Retina (tissue), 1 donor: ENCODE measurements around the gene OR9Q1.
"Not testable (repeated sequence)": the region's sequence is repeated elsewhere in the genome, so short reads cannot be mapped to it uniquely, and the experiment has no call there.

Source experiments
- DNase-seq: peaks from one replicate; pipeline ENCODE4 v3.0.0-alpha.2; 2016

Gene OR9Q1, protein sequence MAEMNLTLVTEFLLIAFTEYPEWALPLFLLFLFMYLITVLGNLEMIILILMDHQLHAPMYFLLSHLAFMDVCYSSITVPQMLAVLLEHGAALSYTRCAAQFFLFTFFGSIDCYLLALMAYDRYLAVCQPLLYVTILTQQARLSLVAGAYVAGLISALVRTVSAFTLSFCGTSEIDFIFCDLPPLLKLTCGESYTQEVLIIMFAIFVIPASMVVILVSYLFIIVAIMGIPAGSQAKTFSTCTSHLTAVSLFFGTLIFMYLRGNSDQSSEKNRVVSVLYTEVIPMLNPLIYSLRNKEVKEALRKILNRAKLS

DNA sequence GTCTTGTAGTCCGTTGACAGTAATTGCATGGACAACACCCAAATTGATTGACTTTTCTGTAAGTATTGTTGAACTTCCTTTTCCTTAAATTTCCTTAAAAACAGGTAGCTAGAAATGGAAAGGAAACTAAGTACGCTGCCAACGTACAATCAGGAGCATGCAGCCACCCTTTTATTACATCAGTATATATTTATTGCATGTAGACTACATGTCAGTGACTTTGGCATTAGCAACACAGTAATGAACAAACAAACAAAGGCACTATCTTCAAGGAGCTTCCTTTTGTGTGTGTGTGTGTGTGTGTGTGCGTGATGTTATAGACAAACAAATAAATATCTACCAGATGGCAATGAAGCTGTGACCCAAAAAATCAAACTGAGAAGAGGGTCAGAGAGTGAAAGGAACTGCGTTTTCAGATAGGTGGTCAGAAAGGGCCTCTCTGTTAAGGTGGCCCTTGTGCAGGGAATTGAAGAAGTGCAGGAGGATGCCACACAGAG is at the start of gene OR9Q1:
OR9Q1 (plus strand) TSS at position 447 of the 497 bp plus-strand sequence. CDS start 155,564 bp downstream, outside the sequence.
- no peak for DNase-seq

DNA sequence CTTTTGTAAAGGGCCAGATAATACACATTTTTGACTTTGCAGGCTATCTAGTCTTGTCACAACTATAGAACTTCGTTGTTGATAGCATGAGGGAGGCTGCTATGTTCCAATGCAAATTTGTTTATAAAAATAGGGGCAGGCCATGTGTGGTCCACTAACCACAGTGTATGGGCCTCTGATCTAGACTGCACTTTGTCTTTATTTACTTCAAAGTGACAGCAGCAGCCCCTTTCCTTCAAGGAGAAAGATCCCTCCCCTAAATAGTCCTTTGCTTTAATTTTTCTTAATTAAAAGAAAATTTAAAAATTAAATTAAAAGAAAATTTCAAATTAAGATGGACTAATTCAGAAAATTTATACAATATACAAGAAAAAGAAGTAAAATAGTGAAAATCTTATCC is 49.5 kb upstream of the OR9Q1 start:
- DNase-seq: no peak

DNA sequence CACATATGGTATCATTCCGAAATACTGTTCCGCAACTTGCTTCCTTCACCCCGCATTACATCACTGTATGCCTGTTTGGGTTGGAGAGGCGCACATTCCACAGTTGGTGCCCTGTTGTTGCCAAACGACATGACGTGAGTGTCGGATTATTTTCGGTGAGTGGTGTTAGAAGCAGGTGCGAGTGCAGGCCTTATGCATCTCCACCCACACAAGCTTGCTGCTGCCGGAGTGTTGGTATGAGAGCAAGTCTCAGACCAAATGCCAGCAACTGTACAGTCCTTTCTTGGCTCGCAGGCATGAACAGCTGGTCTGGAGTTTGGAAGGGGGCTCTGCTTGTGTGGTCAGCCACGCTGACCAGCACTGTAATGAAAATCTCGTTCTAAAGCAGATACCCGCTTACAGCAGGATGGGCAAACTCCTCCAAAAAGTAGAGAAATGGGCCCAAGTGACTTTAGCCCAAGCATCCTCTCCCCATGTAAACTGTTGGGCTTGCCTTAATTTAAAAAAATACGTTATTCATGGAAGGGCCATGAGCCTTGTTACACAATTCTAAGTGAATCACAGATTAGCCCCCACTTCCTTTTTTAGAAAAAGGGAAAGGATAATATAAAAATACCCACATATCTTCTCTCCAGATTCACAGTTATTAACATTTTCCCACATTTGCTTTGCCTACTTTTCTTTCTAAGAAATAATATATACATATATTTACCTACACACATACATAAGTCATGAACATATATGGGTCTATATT is 48.7 kb upstream of the OR9Q1 start:
- DNase-seq: no peak

DNA sequence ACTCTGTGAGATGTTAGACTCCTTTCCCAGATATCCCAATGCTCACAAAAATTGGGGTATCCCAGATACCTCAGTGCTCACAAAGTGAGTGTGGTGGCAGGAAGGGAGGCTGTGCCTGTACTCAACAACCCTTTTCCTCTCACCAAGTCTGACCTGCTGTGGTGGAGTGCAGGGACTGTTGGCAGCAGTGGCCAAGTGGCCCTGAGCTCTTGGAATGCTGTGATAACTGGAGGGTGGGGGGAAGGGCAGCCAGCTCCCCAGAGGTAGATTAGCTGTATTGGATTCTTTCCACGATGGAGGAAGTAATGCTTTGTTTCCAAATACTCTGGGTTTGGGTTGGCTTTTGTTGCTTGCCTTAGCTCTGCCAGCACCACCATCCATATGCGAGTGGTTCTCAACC is 46.0 kb upstream of the OR9Q1 start:
- no peak for DNase-seq

DNA sequence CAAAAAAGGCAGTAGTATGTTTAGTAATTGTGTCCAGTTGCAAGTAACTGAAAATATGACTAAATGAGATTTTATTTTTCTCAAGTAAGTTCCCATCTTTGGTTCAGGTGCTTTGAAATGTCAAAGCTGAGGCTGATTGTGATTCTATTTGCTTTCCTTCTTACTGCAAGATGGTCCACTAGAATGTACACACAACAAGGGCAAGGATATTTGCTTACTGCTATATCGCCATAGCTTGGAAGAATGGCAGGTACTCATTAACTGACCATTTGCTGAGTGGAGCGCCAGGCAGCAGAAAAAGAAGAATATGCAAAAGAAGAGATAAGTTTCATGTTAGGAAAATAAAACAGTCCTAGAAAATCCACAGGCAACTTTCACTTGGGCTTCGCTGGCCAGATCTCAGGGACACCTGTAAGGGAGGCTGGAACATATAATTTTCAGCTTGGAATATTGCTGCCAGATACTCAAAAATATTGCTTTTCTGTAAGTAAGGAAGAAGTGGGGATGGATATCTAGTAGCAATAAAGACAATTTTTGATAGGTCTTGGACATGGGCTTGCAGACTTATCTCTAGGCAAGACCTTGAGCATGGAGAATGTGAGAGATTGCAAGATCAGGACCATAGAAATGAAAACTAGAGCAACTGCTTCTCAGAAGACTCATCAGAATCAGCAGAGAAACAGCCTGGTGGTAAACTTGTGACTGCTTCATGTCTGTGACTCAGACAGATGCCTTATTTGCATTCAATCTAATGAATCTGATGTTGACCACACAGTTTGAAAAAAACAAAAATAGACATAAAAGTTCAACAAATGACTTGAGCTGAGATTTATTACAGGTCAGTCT is 44.8 kb upstream of the OR9Q1 start:
- no peak for DNase-seq

DNA sequence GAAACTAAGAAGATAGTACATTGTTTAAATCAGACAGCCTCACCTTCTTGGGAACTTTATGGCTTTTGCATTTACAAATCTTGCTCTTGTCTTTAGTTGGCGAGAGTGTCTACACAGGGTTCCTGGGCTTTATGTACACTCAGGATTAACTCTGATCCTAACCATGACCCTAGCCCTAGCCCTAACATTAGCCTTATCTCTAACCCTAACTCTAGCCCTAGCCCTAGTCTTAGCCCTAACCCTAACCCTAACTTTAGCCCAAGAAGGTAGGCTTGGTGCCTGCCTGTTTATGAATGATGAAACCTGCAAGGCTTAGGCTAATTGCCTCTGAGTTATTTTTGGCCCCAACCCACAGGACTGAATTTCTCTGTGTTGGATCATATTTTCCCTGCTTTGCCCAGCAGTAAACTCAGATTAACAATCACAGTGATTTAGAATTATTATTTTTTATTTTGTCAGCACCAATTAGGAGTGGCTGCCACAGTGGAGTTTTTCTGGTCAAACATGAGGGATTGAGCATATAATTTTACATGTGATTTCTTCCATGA is 44.1 kb upstream of the OR9Q1 start:
- DNase-seq: no peak

DNA sequence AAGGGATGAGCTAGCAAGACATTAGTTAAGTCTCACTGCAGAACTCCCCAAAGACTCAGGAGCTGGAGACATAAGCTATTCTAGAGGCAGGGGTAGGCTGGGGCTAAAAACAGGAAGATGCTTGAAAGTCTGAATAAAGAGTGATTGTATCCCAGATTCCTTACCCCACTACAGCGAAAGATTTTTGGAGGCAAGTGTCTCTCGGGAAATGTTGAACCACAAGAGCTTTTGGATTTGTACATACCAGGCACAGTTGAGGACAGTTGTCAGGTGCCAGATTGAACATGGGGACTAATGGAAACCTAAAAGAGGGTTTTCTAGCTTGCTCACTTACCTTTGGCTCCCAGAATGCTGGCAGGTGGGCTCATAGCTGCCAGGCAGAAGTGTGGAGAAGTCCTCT is 43.5 kb upstream of the OR9Q1 start:
- no peak for DNase-seq

DNA sequence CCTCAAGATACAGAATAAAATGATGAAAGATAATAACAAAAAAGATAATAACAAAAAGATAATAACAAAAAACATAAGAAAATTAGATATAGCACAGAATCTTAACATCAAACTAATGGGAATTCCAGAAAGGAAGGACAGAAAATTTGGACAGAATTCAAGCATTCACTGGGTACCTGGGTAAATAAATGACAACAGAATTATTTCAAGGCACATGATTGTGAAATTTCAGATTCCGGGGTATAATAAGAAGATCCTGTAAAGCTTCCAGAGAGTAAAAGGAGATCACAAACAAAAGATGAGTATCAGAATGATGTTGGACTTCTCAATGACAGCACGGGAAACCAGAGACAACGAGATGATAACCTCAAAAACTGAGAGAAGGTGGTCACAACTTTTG is 42.1 kb upstream of the OR9Q1 start:
- DNase-seq: no peak

DNA sequence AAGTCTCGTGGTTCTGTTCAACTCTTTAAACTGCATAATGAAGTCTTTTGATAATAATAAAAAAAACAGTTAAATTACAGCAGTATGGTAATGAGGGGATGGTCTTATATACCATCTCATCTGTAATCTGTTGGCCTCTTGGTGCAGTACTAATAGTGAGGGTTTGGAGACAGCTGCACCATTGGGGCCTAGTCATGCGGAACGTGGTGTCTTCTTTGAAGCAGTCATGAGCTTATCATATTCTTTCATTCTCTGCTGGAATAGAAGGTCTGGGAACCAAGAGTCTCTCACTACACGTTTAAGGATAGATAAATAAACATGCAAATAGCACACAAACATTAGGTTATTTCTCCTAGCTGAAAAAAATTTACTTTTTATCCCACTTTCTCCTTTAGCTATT is 40.9 kb upstream of the OR9Q1 start:
- DNase-seq: peak; percentile 12

DNA sequence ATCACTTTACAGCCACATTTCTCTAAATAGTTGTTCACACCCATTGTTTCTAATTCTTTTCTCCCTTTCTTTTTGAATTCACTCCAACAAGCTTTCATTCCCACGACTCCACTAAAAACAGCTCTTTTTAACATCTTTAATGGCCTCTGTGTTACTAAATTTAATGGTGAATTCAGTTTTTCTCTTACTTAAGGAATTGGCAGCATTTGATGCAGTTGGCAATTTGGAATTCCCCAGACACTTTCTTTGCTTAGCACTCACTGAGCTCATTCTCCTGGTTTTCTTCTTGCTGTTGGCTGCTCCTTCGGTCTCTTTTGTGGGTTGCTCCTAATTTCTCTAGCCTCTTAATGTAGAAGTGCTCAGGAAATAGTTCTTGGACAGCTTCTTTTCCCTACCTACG is 40.5 kb upstream of the OR9Q1 start:
- DNase-seq: peak; percentile 4

DNA sequence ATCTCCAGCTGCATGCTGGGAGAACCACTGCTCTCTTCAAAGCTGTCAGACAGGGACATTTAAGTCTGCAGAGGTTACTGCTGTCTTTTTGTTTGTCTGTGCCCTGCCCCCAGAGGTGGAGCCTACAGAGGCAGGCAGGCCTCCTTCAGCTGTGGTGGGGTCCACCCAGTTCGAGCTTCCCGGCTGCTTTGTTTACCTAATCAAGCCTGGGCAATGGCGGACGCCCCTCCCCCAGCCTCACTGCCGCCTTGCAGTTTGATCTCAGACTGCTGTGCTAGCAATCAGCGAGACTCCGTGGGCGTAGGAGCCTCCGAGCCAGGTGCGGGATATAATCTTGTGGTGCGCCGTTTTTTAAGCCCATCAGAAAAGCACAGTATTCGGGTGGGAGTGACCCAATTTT is 24.2 kb upstream of the OR9Q1 start:
- not testable (repeated sequence) for DNase-seq

DNA sequence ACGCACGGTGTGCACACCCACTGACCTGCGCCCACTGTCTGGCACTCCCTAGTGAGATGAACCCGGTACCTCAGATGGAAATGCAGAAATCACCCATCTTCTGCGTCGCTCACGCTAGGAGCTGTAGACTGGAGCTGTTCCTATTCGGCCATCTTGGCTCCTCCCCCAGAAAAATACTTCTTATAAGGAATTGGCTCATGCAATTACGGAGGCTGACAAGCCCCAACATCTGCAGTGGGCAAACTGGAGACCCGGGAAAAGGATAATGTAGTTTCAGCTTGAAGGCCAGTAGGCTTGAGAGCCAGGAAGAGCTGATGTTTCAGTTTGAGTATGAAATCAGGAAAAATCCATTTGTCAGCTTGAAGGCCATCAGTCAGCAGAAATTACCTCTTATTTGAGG is 23.7 kb upstream of the OR9Q1 start:
- DNase-seq: not testable (repeated sequence)

DNA sequence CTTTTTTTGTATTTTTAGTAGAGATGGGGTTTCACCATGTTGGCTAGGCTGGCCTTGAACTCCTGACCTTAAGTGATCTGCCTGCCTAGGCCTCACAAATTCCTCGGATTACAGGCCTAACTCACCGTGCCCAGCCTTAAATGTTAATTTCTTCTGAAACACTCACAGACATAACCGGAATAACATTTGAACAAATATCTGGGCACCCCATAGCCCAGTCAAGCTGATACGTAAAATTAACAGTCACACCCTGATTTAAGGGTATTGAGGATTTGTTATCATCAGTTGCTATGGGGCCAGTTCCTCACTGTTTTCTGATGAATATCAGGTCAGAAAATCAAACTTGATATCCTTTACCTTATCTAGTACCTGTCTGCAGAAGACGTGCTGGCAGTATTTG is 23.0 kb upstream of the OR9Q1 start:
- no peak for DNase-seq

DNA sequence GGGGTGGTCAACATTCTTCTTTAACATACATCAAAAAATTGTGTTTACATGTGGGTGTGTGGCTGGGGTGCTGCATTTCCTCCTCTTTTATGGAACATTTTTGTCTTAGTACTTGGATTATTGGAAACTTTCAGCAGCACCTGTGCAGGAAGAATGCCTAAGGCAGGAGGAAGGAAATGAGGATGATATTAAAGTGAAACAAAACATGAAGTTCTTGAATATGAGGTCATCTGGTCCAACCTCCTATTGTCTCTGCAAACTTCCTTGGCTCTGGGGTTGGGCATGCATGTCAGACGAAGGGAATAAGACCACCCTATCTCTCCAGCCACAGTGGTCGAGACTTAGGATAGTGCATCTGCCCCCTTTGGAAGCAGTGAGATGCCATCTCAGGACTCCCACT is 20.6 kb upstream of the OR9Q1 start:
- no peak for DNase-seq

DNA sequence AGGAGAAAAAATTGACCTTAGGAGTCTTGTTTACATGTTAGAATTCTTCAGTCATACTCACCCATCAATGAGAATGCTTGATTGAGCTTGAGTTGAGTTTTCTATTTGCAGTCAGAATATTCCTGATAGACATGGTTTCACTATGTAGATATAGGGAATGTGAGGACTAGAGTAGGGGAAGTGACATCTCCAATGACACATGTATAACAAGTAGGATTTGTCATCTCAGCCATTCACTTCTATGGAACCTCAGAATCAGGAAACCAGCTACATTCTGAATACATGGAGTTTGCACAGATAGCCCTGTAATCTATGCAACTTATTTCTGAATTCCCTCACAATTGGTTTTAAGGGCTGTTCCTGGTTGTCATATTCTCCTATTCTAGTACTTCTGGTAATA is 20.1 kb upstream of the OR9Q1 start:
- no peak for DNase-seq

DNA sequence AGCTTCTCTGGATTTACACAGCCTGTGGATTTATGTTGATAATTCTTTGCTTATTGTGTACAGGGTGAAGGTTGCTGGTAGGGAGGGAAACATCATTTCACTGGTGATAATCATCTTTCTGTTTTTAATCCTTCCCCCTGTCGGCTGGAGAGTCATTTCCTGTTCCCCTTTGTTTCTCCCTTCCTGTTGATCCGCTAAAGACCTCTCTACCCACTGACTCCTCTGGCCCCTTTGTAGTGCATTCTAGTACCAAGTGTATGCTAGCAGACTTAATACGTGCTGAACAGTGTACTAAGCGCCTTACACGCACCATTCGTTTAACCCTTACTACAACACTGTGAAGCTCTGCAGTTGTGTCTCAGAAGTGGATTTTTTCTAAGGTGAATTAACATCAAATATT is 19.0 kb upstream of the OR9Q1 start:
- DNase-seq: no peak

DNA sequence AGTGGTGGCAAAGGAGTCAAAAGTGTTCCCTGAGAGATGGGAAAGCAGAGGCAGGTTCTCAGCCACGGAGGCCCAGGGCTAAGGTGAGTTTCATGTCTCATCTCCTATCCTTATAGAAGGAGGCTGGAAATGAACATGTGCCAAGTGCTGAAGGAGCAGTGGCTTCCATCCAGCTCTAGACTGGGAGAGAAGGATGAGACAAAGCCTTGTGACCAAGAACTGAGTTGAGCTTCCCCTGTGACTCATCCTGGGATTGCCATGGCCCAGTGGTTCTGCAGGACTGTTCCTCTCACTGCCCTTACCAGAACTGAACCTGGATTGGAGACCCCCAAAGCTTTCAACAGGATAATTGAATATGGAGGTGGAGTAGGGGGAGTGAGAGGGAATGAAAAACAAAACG is 16.7 kb upstream of the OR9Q1 start:
- no peak for DNase-seq

DNA sequence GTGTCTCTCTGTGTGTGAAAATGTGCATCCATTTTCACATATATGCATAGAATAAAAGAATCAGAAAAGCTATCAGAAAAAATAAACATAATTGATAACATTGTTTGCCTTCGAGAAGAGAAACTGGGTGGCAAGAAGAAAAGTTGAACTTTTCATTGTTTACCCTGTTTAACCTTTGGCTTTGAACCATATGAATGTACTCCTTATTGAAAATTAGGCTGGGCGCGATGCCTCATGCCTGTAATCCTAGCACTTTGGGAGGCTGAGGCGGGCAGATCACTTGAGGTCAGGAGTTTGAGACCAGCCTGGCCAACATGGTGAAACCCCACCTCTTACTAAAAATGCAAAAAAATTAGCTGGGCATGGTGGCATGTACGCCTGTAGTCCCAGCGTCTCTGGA is 11.9 kb upstream of the OR9Q1 start:
- DNase-seq: no peak

DNA sequence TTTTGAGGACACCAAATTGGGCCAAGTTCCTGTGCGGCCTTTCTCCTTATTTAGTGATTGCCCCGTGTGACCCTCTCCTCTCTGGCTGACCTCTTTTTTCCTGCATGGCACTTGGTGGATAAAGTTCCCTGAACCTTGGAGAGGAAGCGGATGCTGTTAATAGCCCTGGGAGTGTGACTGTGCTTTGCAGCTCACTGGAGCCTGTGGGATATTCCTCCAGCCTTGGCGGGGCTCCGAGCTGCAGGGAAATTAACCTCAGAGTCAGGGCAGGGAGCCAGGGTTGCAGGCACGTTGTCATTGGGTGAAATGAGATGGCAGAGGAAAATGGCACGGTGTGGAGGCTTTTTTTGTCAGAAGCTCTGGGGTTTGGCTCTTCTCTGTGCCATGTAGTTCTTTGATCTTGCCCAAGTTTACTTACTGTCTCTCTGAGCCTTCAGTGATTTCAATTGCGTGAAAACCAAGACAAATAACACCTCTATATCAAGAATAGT is 965 bp downstream of the OR9Q1 start:
- peak; percentile 4 for DNase-seq

DNA sequence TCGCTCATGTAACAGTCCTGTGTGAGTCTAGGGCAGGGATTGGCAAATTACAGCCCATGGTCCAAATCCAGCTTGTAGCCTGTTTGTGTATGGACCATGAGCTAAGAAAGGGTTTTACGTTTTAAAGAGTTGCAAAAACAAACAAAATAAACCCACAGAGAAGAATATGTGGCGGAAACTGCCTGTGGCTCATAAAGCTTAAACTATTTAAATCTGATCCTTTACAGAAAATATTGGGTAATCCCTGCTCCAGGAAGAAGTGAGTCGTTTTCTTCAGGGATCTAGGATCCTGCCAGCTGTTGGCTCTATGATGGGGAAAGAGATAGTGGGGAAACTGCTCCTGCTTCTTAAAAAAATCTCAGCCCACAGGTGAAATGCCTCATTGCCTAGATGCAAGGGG is 3.7 kb downstream of the OR9Q1 start:
- DNase-seq: no peak

DNA sequence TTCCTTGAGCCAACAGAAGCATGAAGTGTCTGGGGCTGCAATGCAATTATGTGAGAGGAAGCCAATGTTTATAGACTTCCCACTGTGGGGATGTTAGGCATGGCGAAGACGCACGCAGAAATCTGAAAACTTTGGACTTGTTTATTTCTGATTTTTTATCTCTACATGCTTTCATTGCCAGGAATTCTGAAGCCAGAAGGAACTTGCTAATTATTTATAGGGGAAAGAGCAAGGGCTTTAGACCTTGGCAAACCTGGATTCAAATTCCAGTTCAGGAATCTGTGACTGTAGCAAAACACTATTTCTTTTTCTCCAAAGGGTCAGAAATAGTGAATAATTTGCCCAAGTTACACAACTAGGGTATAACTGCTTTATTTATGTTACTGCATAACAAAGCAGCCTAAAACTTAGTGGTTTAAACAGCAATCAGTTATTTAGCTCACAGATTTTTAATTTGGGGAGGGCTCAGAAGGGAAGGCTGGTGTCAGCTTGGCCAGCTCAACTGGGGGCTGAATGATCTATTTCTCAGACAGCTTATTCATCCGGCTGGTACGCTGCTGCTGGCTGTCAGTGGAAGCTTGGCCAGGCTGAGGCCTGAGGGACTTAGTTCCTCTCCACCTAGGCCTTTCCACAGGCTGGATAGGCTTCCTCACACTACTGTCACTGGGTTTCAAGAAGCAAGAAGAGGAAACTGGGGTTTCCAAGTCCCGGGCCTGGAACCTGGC is 5.2 kb downstream of the OR9Q1 start:
- DNase-seq: no peak

DNA sequence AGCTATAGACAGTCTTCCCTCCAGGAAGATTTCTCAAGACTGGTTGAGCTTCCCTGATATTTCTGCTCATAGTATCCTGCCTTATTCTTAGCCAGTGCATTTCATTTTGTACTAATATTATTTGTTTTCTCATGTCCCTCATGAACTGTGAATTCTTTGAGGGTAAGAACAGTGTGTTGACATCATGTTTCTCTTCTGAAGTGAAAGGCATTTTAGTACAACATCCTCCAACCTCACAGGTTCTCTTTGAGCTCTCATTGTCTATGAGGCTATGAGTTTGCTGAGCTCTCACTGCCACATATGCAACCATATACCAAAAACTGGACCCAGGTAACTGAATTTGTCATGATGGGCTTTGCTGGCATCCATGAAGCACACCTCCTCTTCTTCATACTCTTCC is 7.0 kb downstream of the OR9Q1 start, which contains the start of gene OR6Q1:
OR6Q1 (plus strand) TSS at position 301 of the 400 bp plus-strand sequence; CDS start at position 301, 0 bp downstream.
- no peak for DNase-seq
